Body of pancreas (tissue), 4 donors: ENCODE results near the gene CAB39L. TPM values are rescaled to one million over a fixed set of nuclear protein-coding genes. Genes with fewer than 3 reads are reported as not detected.

Source experiments
- ATAC-seq: fragments of 150-250 bp; one replicate; pipeline ENCODE4 v1.9.1; 2016
- DNase-seq, 4 donors: peaks; one replicate each; pipeline ENCODE4 v3.0.0-alpha.2; 2019
- H3K27ac ChIP-seq, 4 donors: fragments of 200-600 bp; sonication (generic); 1 replicate in 3 of 4; 2 replicates in 1 of 4; pipeline versions ENCODE4 v1.5.1 to v1.6.1; 2016 to 2019; ENCODE audit warnings: mild to moderate bottlenecking in 1 of 4, mixed read lengths in 1 of 4, moderate library complexity in 1 of 4
- H3K27me3 ChIP-seq, 2 donors: fragments of 200-600 bp; sonication (generic); one replicate each; pipeline ENCODE4 v1.6.0; 2016; ENCODE audit warnings: mild to moderate bottlenecking in 1 of 2
- H3K36me3 ChIP-seq, 2 donors: fragments of 200-600 bp; sonication (generic); replicated peaks in 1 of 2; 2 replicates each; pipeline ENCODE4 v1.5.1; 2016; ENCODE audit warnings: low read depth in 2 of 2; ENCODE audit not compliant: insufficient read depth in 1 of 2
- H3K4me1 ChIP-seq: fragments of 200-600 bp; sonication (generic); one replicate; pipeline ENCODE4 v1.6.0; 2016
- H3K4me3 ChIP-seq, 2 donors: fragments of 200-600 bp; sonication (generic); 1 replicate in 1 of 2; 2 replicates in 1 of 2; pipeline ENCODE4 v1.5.1; 2016 to 2019
- H3K9me3 ChIP-seq, 3 donors: fragments of 200-600 bp; sonication (generic); 1 replicate in 2 of 3; 2 replicates in 1 of 3; pipeline ENCODE4 v1.5.1; 2016
- POLR2A ChIP-seq, 3 donors: fragments of 450-650 bp; IDR thresholded peaks; one replicate each; pipeline ENCODE4 v1.6.1; 2016; ENCODE audit warnings: antibody characterized with exemption in 3 of 3, mild to moderate bottlenecking in 2 of 3
- WGBS, 2 donors: methylation state at CpG; one replicate each; pipeline ENCODE4 v1.1.5; 2017; 5-methylcytosine and 5-hydroxymethylcytosine counted together
- intact Hi-C: fragments of 100-400 bp; cut with DNase I; formaldehyde crosslinking; loops from one replicate; pipeline ENCODE4 v1.15.1; 2023
- total RNA-seq, 2 donors: library from RNA; depleted of rRNA; stranded (reverse); fragments of >200 nt; gene quantifications; one replicate each; pipeline ENCODE4 v1.1.0, GENCODE V29; 2016
- TF ChIP-seq, protein P1 (sequence below), 7 experiments: fragments of 450-650 bp in 4 of 7; fragments of 200-600 bp in 3 of 7; sonication (generic) in 3 of 7; IDR thresholded peaks; one replicate each; pipeline ENCODE4 v1.5.1; 2016 to 2019; ENCODE audit warnings: antibody characterized with exemption in 7 of 7

CAB39L gene
- total RNA-seq, 2 donors from 2014 or later, result 6.9 to 13.0 TPM

DNA sequence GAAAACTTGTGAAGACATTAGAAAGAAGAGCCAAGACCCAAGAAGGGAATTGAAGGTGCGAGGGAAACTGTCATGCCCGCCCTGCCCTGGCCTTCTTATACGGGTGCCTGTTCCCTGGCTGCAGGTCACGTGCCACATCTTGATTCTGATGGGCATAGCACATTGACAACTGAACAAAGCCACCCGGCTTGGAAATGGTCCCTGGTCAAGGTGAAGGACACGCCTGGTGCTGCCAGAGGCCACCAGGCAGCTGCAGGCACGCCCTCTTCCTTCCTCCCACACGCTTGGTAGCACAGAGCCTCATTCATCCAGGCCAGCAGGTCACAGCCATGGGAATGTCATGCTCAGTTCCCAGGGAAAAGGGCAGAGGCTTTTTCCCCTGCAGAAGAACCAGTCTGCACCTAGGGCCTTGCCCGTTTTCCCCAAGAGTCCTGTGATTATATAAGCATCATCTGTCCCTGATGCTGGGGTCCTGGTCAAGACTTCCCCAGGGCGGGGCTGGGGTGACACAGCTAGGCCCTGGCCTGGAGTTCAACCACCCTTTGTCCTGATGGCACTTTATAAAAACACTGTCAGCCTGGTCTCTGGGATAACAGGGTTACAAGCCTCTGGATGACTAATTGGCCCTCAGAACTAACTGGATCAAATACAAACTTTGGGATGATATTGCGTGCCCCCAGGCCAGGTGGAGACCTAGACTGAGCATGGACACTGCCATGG lies 140.2 kb downstream of the CAB39L start:
- peak overlapping the region; percentile 26 to 72 (median 59) for H3K27ac ChIP-seq
- H3K27me3 ChIP-seq, result no peaks in the 10 kb centered on the region
- ATAC-seq (peak; percentile 34), DNase-seq (peak; percentile 61 to 80 (median 76))
- H3K36me3 ChIP-seq, result no peaks in the 10 kb centered on the region
- H3K4me3 ChIP-seq, result no peak overlapping the region
- peaks cover 46% of the 10 kb centered on the region for H3K4me1 ChIP-seq
- WGBS, 2 donors, result 24 to 40% methylated on average over 8 to 11 of the region's 11 CpGs
- no peaks in the 10 kb centered on the region for H3K9me3 ChIP-seq
- TF ChIP-seq, protein P1, sequence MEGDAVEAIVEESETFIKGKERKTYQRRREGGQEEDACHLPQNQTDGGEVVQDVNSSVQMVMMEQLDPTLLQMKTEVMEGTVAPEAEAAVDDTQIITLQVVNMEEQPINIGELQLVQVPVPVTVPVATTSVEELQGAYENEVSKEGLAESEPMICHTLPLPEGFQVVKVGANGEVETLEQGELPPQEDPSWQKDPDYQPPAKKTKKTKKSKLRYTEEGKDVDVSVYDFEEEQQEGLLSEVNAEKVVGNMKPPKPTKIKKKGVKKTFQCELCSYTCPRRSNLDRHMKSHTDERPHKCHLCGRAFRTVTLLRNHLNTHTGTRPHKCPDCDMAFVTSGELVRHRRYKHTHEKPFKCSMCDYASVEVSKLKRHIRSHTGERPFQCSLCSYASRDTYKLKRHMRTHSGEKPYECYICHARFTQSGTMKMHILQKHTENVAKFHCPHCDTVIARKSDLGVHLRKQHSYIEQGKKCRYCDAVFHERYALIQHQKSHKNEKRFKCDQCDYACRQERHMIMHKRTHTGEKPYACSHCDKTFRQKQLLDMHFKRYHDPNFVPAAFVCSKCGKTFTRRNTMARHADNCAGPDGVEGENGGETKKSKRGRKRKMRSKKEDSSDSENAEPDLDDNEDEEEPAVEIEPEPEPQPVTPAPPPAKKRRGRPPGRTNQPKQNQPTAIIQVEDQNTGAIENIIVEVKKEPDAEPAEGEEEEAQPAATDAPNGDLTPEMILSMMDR (IDR thresholded peaks at IDR 0.05), result no peak
- TF ChIP-seq POLR2A (IDR thresholded peaks at IDR 0.05), result no peak
- intact Hi-C loops, result loop anchor here (5.0 kb wide), 1 partner anchor 299 kb away; no protein-coding TSS in a partner anchor

DNA sequence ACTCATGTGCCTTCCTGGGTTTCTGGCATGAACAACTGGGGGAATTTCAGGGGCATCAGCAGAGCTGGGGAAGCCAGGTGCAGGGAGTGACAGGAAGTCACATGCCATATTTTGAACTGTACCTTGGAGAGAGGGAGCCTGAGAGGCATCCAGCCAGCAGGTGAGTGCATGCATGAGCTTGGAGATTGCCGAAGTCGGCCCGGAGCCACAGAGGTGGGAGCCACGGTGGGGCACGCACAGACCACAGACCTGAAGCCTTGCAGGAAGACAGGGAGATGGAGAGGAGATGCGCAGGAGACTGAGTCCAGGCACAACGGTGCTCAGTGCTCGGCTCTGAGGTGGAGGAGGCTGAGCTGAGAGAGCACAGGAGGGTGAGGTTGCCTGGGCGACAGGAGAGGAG lies 141.0 kb downstream of the CAB39L start:
- ATAC-seq (no peak), DNase-seq (peak in 1 of 4 donors; percentile 46)
- WGBS, 2 donors, result 63 to 64% methylated on average over 9 of the region's 9 CpGs
- intact Hi-C loops, result loop anchor here (5.0 kb wide), 1 partner anchor 299 kb away; no protein-coding TSS in a partner anchor
- H3K36me3 ChIP-seq, result no peaks in the 10 kb centered on the region
- H3K27me3 ChIP-seq, result no peaks in the 10 kb centered on the region
- no peaks in the 10 kb centered on the region for H3K9me3 ChIP-seq
- peak overlapping the region in 3 of 4 donors; percentile 56 to 72 (median 62) for H3K27ac ChIP-seq
- peaks cover 42% of the 10 kb centered on the region for H3K4me1 ChIP-seq
- TF ChIP-seq, protein P1 (IDR thresholded peaks at IDR 0.05), result no peak
- no peak for TF ChIP-seq POLR2A (IDR thresholded peaks at IDR 0.05)
- no peak overlapping the region for H3K4me3 ChIP-seq

- Histone ChIP-seq H3K36me3 (no peaks in the 10 kb centered on the region), H3K27me3 (no peaks in the 10 kb centered on the region), H3K4me3 (no peak overlapping the region), H3K9me3 (no peaks in the 10 kb centered on the region), H3K27ac (peak overlapping the region in 2 of 4 donors; percentile 62 to 72), H3K4me1 (peaks cover 36% of the 10 kb centered on the region)
- no peak for ATAC-seq
- DNase-seq, result no peak
- WGBS, 2 donors, result 81 to 86% methylated on average over 7 of the region's 7 CpGs
- TF ChIP-seq, protein P1 (IDR thresholded peaks at IDR 0.05), result no peak
- no peak for TF ChIP-seq POLR2A (IDR thresholded peaks at IDR 0.05)
- intact Hi-C loops, result loop anchor here (5.0 kb wide), 1 partner anchor 300 kb away; no protein-coding TSS in a partner anchor
These were observed 141.6 kb downstream of the CAB39L start for GRCh38 chr13:49302222-49302621.

DNA sequence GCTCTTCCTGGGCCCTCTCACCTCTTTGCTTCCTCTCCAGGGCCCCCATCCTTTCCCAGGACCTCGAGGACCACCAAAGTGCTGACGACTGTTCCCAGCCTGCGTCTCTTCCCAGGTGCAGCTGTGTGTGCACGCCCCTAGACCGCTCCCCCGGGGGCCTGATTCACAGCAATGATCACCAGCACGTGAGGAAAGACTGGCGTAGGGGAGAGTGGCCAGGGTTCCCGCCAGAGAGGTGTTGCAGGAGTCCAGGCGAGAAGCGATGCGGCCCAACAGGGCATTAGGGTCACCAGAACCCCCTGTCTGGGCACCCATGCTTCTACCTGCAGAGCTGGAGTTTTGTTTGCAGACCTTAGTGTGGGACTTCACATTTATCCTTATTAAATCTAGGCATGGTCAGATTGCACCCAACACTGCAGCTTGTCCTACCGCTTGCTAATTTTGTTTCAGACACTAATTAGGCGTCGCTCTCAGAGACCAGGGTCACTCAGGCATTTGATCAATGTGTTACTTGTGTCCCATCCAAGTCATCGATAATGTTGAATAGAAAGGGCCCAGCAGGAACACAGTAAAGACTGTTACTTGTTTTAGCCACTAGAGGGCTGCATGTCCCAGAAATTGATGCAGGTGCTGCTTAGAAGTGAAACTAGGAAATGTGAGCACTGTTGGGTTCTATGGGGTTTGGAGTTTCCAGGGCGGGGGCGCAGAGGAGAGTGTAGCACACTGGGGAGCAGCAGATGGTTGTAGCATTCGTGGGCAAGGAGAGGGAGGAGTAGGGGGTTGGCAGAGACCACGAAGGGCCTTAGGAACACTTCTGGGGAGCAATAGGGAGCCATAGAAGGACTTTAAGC lies 142.9 kb downstream of the CAB39L start:
- Histone ChIP-seq H3K9me3 (no peaks in the 10 kb centered on the region), H3K36me3 (no peaks in the 10 kb centered on the region), H3K27ac (peak overlapping the region in 1 of 4 donors; percentile 44), H3K4me1 (peaks cover 34% of the 10 kb centered on the region), H3K4me3 (no peak overlapping the region), H3K27me3 (no peaks in the 10 kb centered on the region)
- intact Hi-C loops, result loop anchor here (5.0 kb wide), 1 partner anchor 301 kb away; no protein-coding TSS in a partner anchor
- ATAC-seq (peak; percentile 80), DNase-seq (peak; percentile 50 to 73 (median 63))
- no peak for TF ChIP-seq POLR2A (IDR thresholded peaks at IDR 0.05)
- TF ChIP-seq, protein P1 (IDR thresholded peaks at IDR 0.05), result peak; percentile 72 to 95 (median 92)
- WGBS, 2 donors, result 21 to 33% methylated on average over 15 to 20 of the region's 20 CpGs
